Measurements from ENCODE around the gene SHISAL2B.

The SHISAL2B gene

GRCh38 chr5:64744914-64745313, 54.6 kb downstream of the SHISAL2B start:
- Histone ChIP-seq H3K27me3 (ENCODE audit: insufficient read depth, low read depth) (no peaks in the 10 kb centered on the region), H3K4me3 (IDR thresholded peaks at IDR 0.05; ENCODE audit: insufficient read depth, low read depth, low read length) (no peak overlapping the region)

GRCh38 chr5:64746446-64746845, 56.1 kb downstream of the SHISAL2B start:
- Histone ChIP-seq H3K4me3 (IDR thresholded peaks at IDR 0.05; ENCODE audit: insufficient read depth, low read depth, low read length) (no peak overlapping the region), H3K27ac (no peak overlapping the region), H3K27me3 (ENCODE audit: insufficient read depth, low read depth) (no peaks in the 10 kb centered on the region), H3K79me2 (ENCODE audit: insufficient read depth, low read depth) (no peaks in the 10 kb centered on the region), H3K36me3 (ENCODE audit: insufficient read depth) (no peaks in the 10 kb centered on the region), H2AFZ (ENCODE audit: low read depth) (no peak overlapping the region), H3K4me2 (no peak overlapping the region), H3K9ac (no peak overlapping the region), H4K20me1 (ENCODE audit: insufficient read depth) (no peaks in the 10 kb centered on the region), H3K4me1 (ENCODE audit: low read depth, poor library complexity, severe bottlenecking) (no peaks in the 10 kb centered on the region)
- TF ChIP-seq CTCF (conservative IDR thresholded peaks at IDR 0.05; ENCODE audit: low read depth, low read length), result no peak

More at GRCh38 chr5:64744914-64745313, 54.6 kb downstream of the SHISAL2B start:
- Histone ChIP-seq H3K9ac (no peak overlapping the region), H3K79me2 (ENCODE audit: insufficient read depth, low read depth) (no peaks in the 10 kb centered on the region), H3K4me1 (ENCODE audit: low read depth, poor library complexity, severe bottlenecking) (no peaks in the 10 kb centered on the region), H2AFZ (ENCODE audit: low read depth) (no peak overlapping the region), H4K20me1 (ENCODE audit: insufficient read depth) (no peaks in the 10 kb centered on the region), H3K27ac (no peak overlapping the region), H3K4me2 (no peak overlapping the region), H3K36me3 (ENCODE audit: insufficient read depth) (no peaks in the 10 kb centered on the region)
- no peak for TF ChIP-seq CTCF (conservative IDR thresholded peaks at IDR 0.05; ENCODE audit: low read depth, low read length)

GRCh38 chr5:64749385-64749784, 59.1 kb downstream of the SHISAL2B start:
- no peak for TF ChIP-seq CTCF (conservative IDR thresholded peaks at IDR 0.05; ENCODE audit: low read depth, low read length)
- H3K79me2 ChIP-seq (ENCODE audit: insufficient read depth, low read depth), result no peaks in the 10 kb centered on the region
- no peak overlapping the region for H3K4me3 ChIP-seq (IDR thresholded peaks at IDR 0.05; ENCODE audit: insufficient read depth, low read depth, low read length)
- no peak overlapping the region for H3K27ac ChIP-seq
- H4K20me1 ChIP-seq (ENCODE audit: insufficient read depth), result no peaks in the 10 kb centered on the region
- no peaks in the 10 kb centered on the region; the same call in 1 of the 2 replicates for H3K36me3 ChIP-seq (ENCODE audit: insufficient read depth)
- H3K27me3 ChIP-seq (ENCODE audit: insufficient read depth, low read depth), result no peaks in the 10 kb centered on the region
- H2AFZ ChIP-seq (ENCODE audit: low read depth), result no peak overlapping the region
- H3K4me2 ChIP-seq, result no peak overlapping the region
- H3K4me1 ChIP-seq (ENCODE audit: low read depth, poor library complexity, severe bottlenecking), result no peaks in the 10 kb centered on the region
- no peak overlapping the region for H3K9ac ChIP-seq

- Histone ChIP-seq H3K4me2 (no peak overlapping the region), H3K4me1 (ENCODE audit: low read depth, poor library complexity, severe bottlenecking) (no peaks in the 10 kb centered on the region), H3K27me3 (ENCODE audit: insufficient read depth, low read depth) (no peaks in the 10 kb centered on the region), H3K79me2 (ENCODE audit: insufficient read depth, low read depth) (no peaks in the 10 kb centered on the region), H3K9ac (no peak overlapping the region), H3K4me3 (IDR thresholded peaks at IDR 0.05; ENCODE audit: insufficient read depth, low read depth, low read length) (no peak overlapping the region), H4K20me1 (ENCODE audit: insufficient read depth) (no peaks in the 10 kb centered on the region), H2AFZ (ENCODE audit: low read depth) (no peak overlapping the region), H3K36me3 (ENCODE audit: insufficient read depth) (no peaks in the 10 kb centered on the region; the same call in 1 of the 2 replicates), H3K27ac (no peak overlapping the region)
- TF ChIP-seq CTCF (conservative IDR thresholded peaks at IDR 0.05; ENCODE audit: low read depth, low read length), result no peak
These were observed 63.8 kb downstream of the SHISAL2B start for GRCh38 chr5:64754066-64754465.

Data from KMS-11 (cell line).